ENCODE data around the gene ATXN10. TPM values are rescaled to one million over a fixed set of nuclear protein-coding genes. Genes with fewer than 3 reads are reported as not detected.
A peak's percentile ranks its signal among the peaks of the same experiment; 100 is the strongest.

The ATXN10 gene
- total and polyA plus RNA-seq, 3 donors from 2014 or later, result 171 to 204 (median 176) TPM

- TF ChIP-seq POLR2A (IDR thresholded peaks at IDR 0.05) (no peak), CTCF (IDR thresholded peaks at IDR 0.05) (no peak)
- H3K36me3 ChIP-seq (ENCODE audit: low read depth, missing control alignments), result no peaks in the 10 kb centered on the region
- no peak overlapping the region for H3K4me3 ChIP-seq
- no peaks in the 10 kb centered on the region for H3K4me1 ChIP-seq
- no peaks in the 10 kb centered on the region for H3K27me3 ChIP-seq
- no peak for DNase-seq
- intact Hi-C loops (cut with DNase I; ENCODE audit: low total_unique reads), result no loop called here
- no peaks in the 10 kb centered on the region for H3K9me3 ChIP-seq
- H3K27ac ChIP-seq, result no peak overlapping the region
- WGBS, 2 donors, result 93 to 94% methylated on average over 12 to 28 of the region's 28 CpGs
Observed at GRCh38 chr22:45859231-45860161, 187.9 kb downstream of the ATXN10 start.

DNA sequence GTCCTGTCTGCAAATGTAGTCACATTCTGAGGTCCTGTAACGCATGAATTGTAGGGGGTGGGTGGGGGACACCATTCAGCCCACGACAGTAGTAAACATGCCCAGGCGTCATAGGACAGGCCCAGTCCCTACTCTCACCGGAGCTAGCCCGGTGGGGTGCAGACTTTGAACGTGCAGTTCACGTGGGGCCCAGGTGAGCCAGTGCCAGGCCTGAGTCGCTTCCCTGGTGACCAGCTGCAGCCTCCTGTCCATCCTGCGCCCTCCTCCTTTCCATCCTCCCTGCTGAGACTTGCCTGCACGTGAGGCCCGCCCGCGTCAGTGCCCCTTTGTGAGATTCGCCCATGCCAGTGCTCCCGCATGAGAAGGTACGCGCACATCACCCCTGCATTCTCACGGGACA is 188.6 kb downstream of the ATXN10 start:
- DNase-seq, result no peak
- WGBS, 2 donors, result 92 to 96% methylated on average over 8 to 18 of the region's 18 CpGs
- H3K4me1 ChIP-seq, result no peaks in the 10 kb centered on the region
- H3K4me3 ChIP-seq, result no peak overlapping the region
- no peak overlapping the region for H3K27ac ChIP-seq
- intact Hi-C loops (cut with DNase I; ENCODE audit: low total_unique reads), result no loop called here
- H3K36me3 ChIP-seq (ENCODE audit: low read depth, missing control alignments), result no peaks in the 10 kb centered on the region
- no peaks in the 10 kb centered on the region for H3K27me3 ChIP-seq
- TF ChIP-seq CTCF (IDR thresholded peaks at IDR 0.05), result no peak
- TF ChIP-seq POLR2A (IDR thresholded peaks at IDR 0.05), result no peak
- H3K9me3 ChIP-seq, result no peaks in the 10 kb centered on the region

DNA sequence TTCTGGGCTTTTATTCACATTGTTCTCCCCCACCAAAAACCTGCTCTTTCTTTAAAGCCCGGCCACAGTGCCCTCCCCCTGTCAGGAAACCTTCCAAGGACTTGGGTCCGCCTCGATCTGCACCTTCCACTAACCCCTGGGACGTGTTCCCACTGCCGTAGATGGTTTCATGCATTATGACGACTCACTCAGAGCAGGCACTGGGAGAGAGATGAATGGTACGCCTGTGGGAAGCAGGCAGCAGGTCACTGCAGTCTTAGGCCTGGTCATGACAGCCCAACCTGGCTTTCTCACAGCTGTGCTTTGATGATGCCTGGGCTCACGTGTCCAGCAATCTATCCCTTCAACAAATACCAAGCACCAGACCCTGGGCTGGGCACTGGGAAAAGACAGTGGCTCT is 189.6 kb downstream of the ATXN10 start:
- no peak overlapping the region for H3K4me3 ChIP-seq
- 81 to 93% methylated on average over 8 of the region's 8 CpGs for WGBS, 2 donors
- intact Hi-C loops (cut with DNase I; ENCODE audit: low total_unique reads), result no loop called here
- H3K36me3 ChIP-seq (ENCODE audit: low read depth, missing control alignments), result no peaks in the 10 kb centered on the region
- no peaks in the 10 kb centered on the region for H3K9me3 ChIP-seq
- DNase-seq, result no peak
- no peaks in the 10 kb centered on the region for H3K4me1 ChIP-seq
- H3K27me3 ChIP-seq, result no peaks in the 10 kb centered on the region
- H3K27ac ChIP-seq, result no peak overlapping the region
- no peak for TF ChIP-seq POLR2A (IDR thresholded peaks at IDR 0.05)

GRCh38 chr22:45863981-45864751 is 192.5 kb downstream of the ATXN10 start:
- H3K4me1 ChIP-seq, result peaks cover 11% of the 10 kb centered on the region
- DNase-seq, result peak; percentile 76
- 39 to 41% methylated on average over 19 of the region's 19 CpGs for WGBS, 2 donors
- intact Hi-C loops (cut with DNase I; ENCODE audit: low total_unique reads), result no loop called here
- H3K36me3 ChIP-seq (ENCODE audit: low read depth, missing control alignments), result no peaks in the 10 kb centered on the region
- no peak overlapping the region for H3K27ac ChIP-seq
- TF ChIP-seq CTCF (IDR thresholded peaks at IDR 0.05) (peak; percentile 58 to 87 (median 62)), POLR2A (IDR thresholded peaks at IDR 0.05) (no peak)
- no peaks in the 10 kb centered on the region for H3K27me3 ChIP-seq
- H3K9me3 ChIP-seq, result no peaks in the 10 kb centered on the region
- H3K4me3 ChIP-seq, result no peak overlapping the region

DNA sequence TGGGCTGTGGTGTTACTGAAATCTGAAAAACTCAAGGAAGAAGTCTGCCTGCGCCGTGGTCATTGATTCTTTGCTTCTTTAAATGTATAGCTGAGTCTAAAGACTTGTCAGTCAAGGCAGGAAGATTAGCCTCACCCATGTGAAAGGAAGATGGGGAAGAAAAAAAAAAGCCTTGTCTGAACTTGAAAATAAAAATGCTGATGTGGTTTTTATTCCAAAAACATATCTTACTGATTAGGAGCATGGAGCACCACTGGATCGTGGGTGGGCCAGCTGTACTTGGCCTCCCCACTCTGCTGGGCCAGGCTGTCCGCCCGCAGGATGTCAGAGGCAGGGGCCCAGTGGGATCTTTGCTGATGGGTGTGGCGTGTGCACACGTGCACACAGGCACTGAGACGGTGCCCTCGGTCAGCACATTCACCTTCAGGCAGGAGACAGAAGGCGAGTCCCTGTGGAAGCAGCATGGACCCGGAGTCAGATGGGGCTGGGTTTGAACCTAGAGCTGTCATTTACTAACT is 193.4 kb downstream of the ATXN10 start:
- 48 to 65% methylated on average over 10 to 11 of the region's 11 CpGs for WGBS, 2 donors
- Histone ChIP-seq H3K9me3 (no peaks in the 10 kb centered on the region), H3K27me3 (no peaks in the 10 kb centered on the region), H3K4me1 (peaks cover 11% of the 10 kb centered on the region), H3K36me3 (ENCODE audit: low read depth, missing control alignments) (no peaks in the 10 kb centered on the region), H3K4me3 (no peak overlapping the region), H3K27ac (no peak overlapping the region)
- TF ChIP-seq CTCF (IDR thresholded peaks at IDR 0.05) (no peak), POLR2A (IDR thresholded peaks at IDR 0.05) (no peak)
- no peak for DNase-seq
- intact Hi-C loops (cut with DNase I; ENCODE audit: low total_unique reads), result no loop called here
